ENCODE data around the gene ADSS2. TPM values are rescaled to one million over a fixed set of nuclear protein-coding genes. Genes with fewer than 3 reads are reported as not detected.
"Not testable (repeated sequence)": the region's sequence is repeated elsewhere in the genome, so short reads cannot be mapped to it uniquely, and the experiment has no call there.

The ADSS2 gene
- total RNA-seq (2014; rRNA removed; shearing (Covaris generic); ENCODE audit: low replicate concordance), result 50.2 and 50.9 TPM in 2 replicates

GRCh38 chr1:244451539-244451950, at the start of gene ADSS2:
Gene ADSS2 (minus strand): TSS chr1:244451909. CDS start chr1:244451817, 92 bp downstream.
- H2AFZ ChIP-seq (ENCODE audit: low read length), result peak within 1 kb of the TSS; percentile 79
- peak within 1 kb of the TSS; percentile 77 for H3K27ac ChIP-seq (ENCODE audit: low read length)
- peaks cover 51% of the 10 kb centered on the region for H3K79me2 ChIP-seq (ENCODE audit: low read length)
- H3K9me3 ChIP-seq (ENCODE audit: low read length), result no peaks in the 10 kb centered on the region
- peaks cover 35% of the 10 kb centered on the region for H3K36me3 ChIP-seq (ENCODE audit: insufficient read depth, low read length)
- H3K27me3 ChIP-seq (ENCODE audit: low read length), result no peaks in the 10 kb centered on the region
- no peak for DNase-seq
- peaks cover 46% of the 10 kb centered on the region for H3K4me1 ChIP-seq (ENCODE audit: low read length)
- H3K4me2 ChIP-seq (ENCODE audit: low read depth, low read length, poor library complexity, severe bottlenecking), result peak within 1 kb of the TSS; percentile 83
- no peaks in the 10 kb centered on the region for H3K9me2 ChIP-seq (replicated peaks; ENCODE audit: insufficient read depth, low read length)
- H4K20me1 ChIP-seq (ENCODE audit: insufficient read depth, low read depth, low read length), result no peaks in the 10 kb centered on the region
- peak within 1 kb of the TSS; percentile 96 for H3K9ac ChIP-seq (ENCODE audit: low read length)
- H3K4me3 ChIP-seq (ENCODE audit: low read length), result peak within 1 kb of the TSS; percentile 79

DNA sequence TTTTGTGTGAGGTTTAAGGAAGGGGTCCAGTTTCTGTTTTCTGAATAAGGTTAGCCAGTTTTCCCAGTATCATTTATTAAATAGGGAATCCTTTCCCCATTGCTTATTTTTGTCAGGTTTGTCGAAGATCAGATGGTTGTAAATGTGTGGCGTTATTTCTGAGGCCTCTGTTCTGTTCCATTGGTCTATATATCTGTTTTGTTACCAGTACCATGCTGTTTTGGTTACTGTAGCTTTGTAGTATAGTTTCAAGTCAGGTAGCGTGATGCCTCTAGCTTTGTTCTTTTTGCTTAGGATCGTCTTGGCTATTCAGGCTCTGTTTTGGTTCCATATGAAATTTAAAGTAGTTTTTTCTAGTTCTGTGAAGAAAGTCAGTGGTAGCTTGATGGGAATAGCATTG, 48.8 kb upstream of the ADSS2 start:
- not testable (repeated sequence) for H4K20me1 ChIP-seq (ENCODE audit: insufficient read depth, low read depth, low read length); H3K4me3 ChIP-seq (ENCODE audit: low read length); H3K27ac ChIP-seq (ENCODE audit: low read length); H3K79me2 ChIP-seq (ENCODE audit: low read length); H3K9me3 ChIP-seq (ENCODE audit: low read length); H3K9ac ChIP-seq (ENCODE audit: low read length); H2AFZ ChIP-seq (ENCODE audit: low read length); H3K36me3 ChIP-seq (ENCODE audit: insufficient read depth, low read length); DNase-seq; H3K4me1 ChIP-seq (ENCODE audit: low read length); H3K4me2 ChIP-seq (ENCODE audit: low read depth, low read length, poor library complexity, severe bottlenecking); H3K9me2 ChIP-seq (replicated peaks; ENCODE audit: insufficient read depth, low read length); H3K27me3 ChIP-seq (ENCODE audit: low read length)

GRCh38 chr1:244499484-244499883, 47.8 kb upstream of the ADSS2 start:
- H3K4me2 ChIP-seq (ENCODE audit: low read depth, low read length, poor library complexity, severe bottlenecking); DNase-seq; H2AFZ ChIP-seq (ENCODE audit: low read length); H3K4me3 ChIP-seq (ENCODE audit: low read length); H4K20me1 ChIP-seq (ENCODE audit: insufficient read depth, low read depth, low read length); H3K9me3 ChIP-seq (ENCODE audit: low read length); H3K79me2 ChIP-seq (ENCODE audit: low read length); H3K36me3 ChIP-seq (ENCODE audit: insufficient read depth, low read length); H3K27me3 ChIP-seq (ENCODE audit: low read length); H3K9me2 ChIP-seq (replicated peaks; ENCODE audit: insufficient read depth, low read length); H3K4me1 ChIP-seq (ENCODE audit: low read length); H3K9ac ChIP-seq (ENCODE audit: low read length); H3K27ac ChIP-seq (ENCODE audit: low read length): not testable (repeated sequence)

DNA sequence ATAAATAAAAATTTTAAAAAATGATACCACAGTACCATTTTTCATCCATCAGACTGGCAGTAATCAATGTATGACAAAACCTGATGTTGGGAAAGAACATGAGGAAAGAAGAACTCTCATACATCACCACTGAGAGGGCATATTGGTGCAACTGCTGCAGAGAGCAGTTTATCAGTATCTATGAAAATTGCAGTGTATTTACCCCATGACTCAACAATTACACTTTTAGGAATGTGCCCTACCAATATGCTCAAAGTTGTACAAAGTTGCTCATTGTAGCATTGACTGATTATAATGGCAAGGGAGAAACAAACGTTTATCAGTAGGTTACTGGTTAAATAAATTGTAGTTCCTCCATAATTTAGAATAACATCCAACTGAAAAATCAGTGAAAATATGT, 46.1 kb upstream of the ADSS2 start:
- no peak overlapping the region for H3K4me2 ChIP-seq (ENCODE audit: low read depth, low read length, poor library complexity, severe bottlenecking)
- no peak for DNase-seq
- H2AFZ ChIP-seq (ENCODE audit: low read length), result no peak overlapping the region
- H3K27me3 ChIP-seq (ENCODE audit: low read length), result no peaks in the 10 kb centered on the region
- H3K36me3 ChIP-seq (ENCODE audit: insufficient read depth, low read length), result no peaks in the 10 kb centered on the region
- no peaks in the 10 kb centered on the region for H3K4me1 ChIP-seq (ENCODE audit: low read length)
- H3K27ac ChIP-seq (ENCODE audit: low read length), result no peak overlapping the region
- no peaks in the 10 kb centered on the region for H4K20me1 ChIP-seq (ENCODE audit: insufficient read depth, low read depth, low read length)
- no peaks in the 10 kb centered on the region for H3K79me2 ChIP-seq (ENCODE audit: low read length)
- H3K9me2 ChIP-seq (replicated peaks; ENCODE audit: insufficient read depth, low read length), result no peaks in the 10 kb centered on the region
- H3K9me3 ChIP-seq (ENCODE audit: low read length), result no peaks in the 10 kb centered on the region
- no peak overlapping the region for H3K4me3 ChIP-seq (ENCODE audit: low read length)
- H3K9ac ChIP-seq (ENCODE audit: low read length), result no peak overlapping the region

GRCh38 chr1:244496186-244496585, 44.5 kb upstream of the ADSS2 start:
- Histone ChIP-seq H3K27me3 (ENCODE audit: low read length) (no peaks in the 10 kb centered on the region), H3K79me2 (ENCODE audit: low read length) (no peaks in the 10 kb centered on the region), H3K4me3 (ENCODE audit: low read length) (no peak overlapping the region), H4K20me1 (ENCODE audit: insufficient read depth, low read depth, low read length) (no peaks in the 10 kb centered on the region), H3K9ac (ENCODE audit: low read length) (no peak overlapping the region), H3K4me2 (ENCODE audit: low read depth, low read length, poor library complexity, severe bottlenecking) (no peak overlapping the region), H3K27ac (ENCODE audit: low read length) (no peak overlapping the region), H3K9me2 (replicated peaks; ENCODE audit: insufficient read depth, low read length) (no peaks in the 10 kb centered on the region), H2AFZ (ENCODE audit: low read length) (no peak overlapping the region), H3K9me3 (ENCODE audit: low read length) (no peaks in the 10 kb centered on the region), H3K36me3 (ENCODE audit: insufficient read depth, low read length) (no peaks in the 10 kb centered on the region), H3K4me1 (ENCODE audit: low read length) (no peaks in the 10 kb centered on the region)
- no peak for DNase-seq

GRCh38 chr1:244494653-244495052, 42.9 kb upstream of the ADSS2 start:
- no peaks in the 10 kb centered on the region for H3K27me3 ChIP-seq (ENCODE audit: low read length)
- no peaks in the 10 kb centered on the region for H3K9me3 ChIP-seq (ENCODE audit: low read length)
- no peak overlapping the region for H3K4me3 ChIP-seq (ENCODE audit: low read length)
- H3K36me3 ChIP-seq (ENCODE audit: insufficient read depth, low read length), result no peaks in the 10 kb centered on the region
- no peak for DNase-seq
- no peaks in the 10 kb centered on the region for H3K4me1 ChIP-seq (ENCODE audit: low read length)
- no peak overlapping the region for H2AFZ ChIP-seq (ENCODE audit: low read length)
- no peaks in the 10 kb centered on the region for H4K20me1 ChIP-seq (ENCODE audit: insufficient read depth, low read depth, low read length)
- no peaks in the 10 kb centered on the region for H3K79me2 ChIP-seq (ENCODE audit: low read length)
- H3K9ac ChIP-seq (ENCODE audit: low read length), result no peak overlapping the region
- H3K27ac ChIP-seq (ENCODE audit: low read length), result no peak overlapping the region
- no peaks in the 10 kb centered on the region for H3K9me2 ChIP-seq (replicated peaks; ENCODE audit: insufficient read depth, low read length)
- H3K4me2 ChIP-seq (ENCODE audit: low read depth, low read length, poor library complexity, severe bottlenecking), result no peak overlapping the region

GRCh38 chr1:244484971-244485370, 33.3 kb upstream of the ADSS2 start:
- H3K4me1 ChIP-seq (ENCODE audit: low read length); H4K20me1 ChIP-seq (ENCODE audit: insufficient read depth, low read depth, low read length); H3K9me2 ChIP-seq (replicated peaks; ENCODE audit: insufficient read depth, low read length); H3K36me3 ChIP-seq (ENCODE audit: insufficient read depth, low read length); H3K27ac ChIP-seq (ENCODE audit: low read length); H3K27me3 ChIP-seq (ENCODE audit: low read length); H2AFZ ChIP-seq (ENCODE audit: low read length); DNase-seq; H3K9ac ChIP-seq (ENCODE audit: low read length); H3K79me2 ChIP-seq (ENCODE audit: low read length); H3K4me3 ChIP-seq (ENCODE audit: low read length); H3K4me2 ChIP-seq (ENCODE audit: low read depth, low read length, poor library complexity, severe bottlenecking); H3K9me3 ChIP-seq (ENCODE audit: low read length): not testable (repeated sequence)

DNA sequence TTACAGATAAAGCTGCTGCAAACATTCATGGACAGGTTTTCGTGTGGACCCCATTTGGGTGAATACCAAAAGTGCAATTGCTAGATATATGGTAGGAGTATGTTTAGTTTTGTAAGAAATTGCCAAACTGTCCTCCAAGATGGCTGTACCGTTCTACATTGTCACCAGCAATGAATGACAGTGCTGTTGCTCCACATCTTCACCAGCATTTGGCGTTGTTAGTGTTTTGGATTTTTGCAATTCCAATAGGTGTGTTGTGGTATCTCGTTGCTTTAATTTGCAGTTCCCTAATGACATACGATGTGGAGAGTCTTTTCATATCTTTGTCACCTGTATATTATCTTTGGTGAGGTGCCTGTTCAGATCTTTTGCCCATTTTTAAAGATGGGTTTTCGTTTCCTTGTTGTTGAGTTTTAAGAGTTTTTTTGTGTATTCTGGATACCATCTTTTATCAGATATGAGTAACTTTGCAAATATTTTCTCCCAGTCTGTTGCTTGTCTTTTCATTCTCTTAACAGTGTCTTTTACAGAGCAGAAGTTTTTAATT, 21.4 kb upstream of the ADSS2 start:
- Histone ChIP-seq H3K9me3 (ENCODE audit: low read length) (no peaks in the 10 kb centered on the region), H3K27ac (ENCODE audit: low read length) (no peak overlapping the region), H2AFZ (ENCODE audit: low read length) (no peak overlapping the region), H3K36me3 (ENCODE audit: insufficient read depth, low read length) (no peaks in the 10 kb centered on the region), H4K20me1 (ENCODE audit: insufficient read depth, low read depth, low read length) (no peaks in the 10 kb centered on the region), H3K4me2 (ENCODE audit: low read depth, low read length, poor library complexity, severe bottlenecking) (no peak overlapping the region), H3K27me3 (ENCODE audit: low read length) (no peaks in the 10 kb centered on the region), H3K9me2 (replicated peaks; ENCODE audit: insufficient read depth, low read length) (no peaks in the 10 kb centered on the region), H3K79me2 (ENCODE audit: low read length) (no peaks in the 10 kb centered on the region), H3K9ac (ENCODE audit: low read length) (no peak overlapping the region), H3K4me1 (ENCODE audit: low read length) (no peaks in the 10 kb centered on the region), H3K4me3 (ENCODE audit: low read length) (no peak overlapping the region)
- no peak for DNase-seq

GRCh38 chr1:244466724-244467123, 15.0 kb upstream of the ADSS2 start:
- no peaks in the 10 kb centered on the region for H3K36me3 ChIP-seq (ENCODE audit: insufficient read depth, low read length)
- H2AFZ ChIP-seq (ENCODE audit: low read length), result no peak overlapping the region
- no peaks in the 10 kb centered on the region for H3K27me3 ChIP-seq (ENCODE audit: low read length)
- no peaks in the 10 kb centered on the region for H3K79me2 ChIP-seq (ENCODE audit: low read length)
- no peaks in the 10 kb centered on the region for H3K9me3 ChIP-seq (ENCODE audit: low read length)
- no peak overlapping the region for H3K27ac ChIP-seq (ENCODE audit: low read length)
- H3K4me3 ChIP-seq (ENCODE audit: low read length), result no peak overlapping the region
- no peak overlapping the region for H3K4me2 ChIP-seq (ENCODE audit: low read depth, low read length, poor library complexity, severe bottlenecking)
- H3K4me1 ChIP-seq (ENCODE audit: low read length), result peaks cover under 1% of the 10 kb centered on the region
- no peak overlapping the region for H3K9ac ChIP-seq (ENCODE audit: low read length)
- no peaks in the 10 kb centered on the region for H4K20me1 ChIP-seq (ENCODE audit: insufficient read depth, low read depth, low read length)
- DNase-seq, result no peak
- H3K9me2 ChIP-seq (replicated peaks; ENCODE audit: insufficient read depth, low read length), result no peaks in the 10 kb centered on the region

All from Karpas-422 (cell line).